Measurements from ENCODE around the gene CARD14. TPM values are rescaled to one million over a fixed set of nuclear protein-coding genes. Genes with fewer than 3 reads are reported as not detected.

CARD14 gene
- total RNA-seq, 6 experiments from 2014 or later, result 0.20 to 0.29 (median 0.22) TPM; not detected in 3

DNA sequence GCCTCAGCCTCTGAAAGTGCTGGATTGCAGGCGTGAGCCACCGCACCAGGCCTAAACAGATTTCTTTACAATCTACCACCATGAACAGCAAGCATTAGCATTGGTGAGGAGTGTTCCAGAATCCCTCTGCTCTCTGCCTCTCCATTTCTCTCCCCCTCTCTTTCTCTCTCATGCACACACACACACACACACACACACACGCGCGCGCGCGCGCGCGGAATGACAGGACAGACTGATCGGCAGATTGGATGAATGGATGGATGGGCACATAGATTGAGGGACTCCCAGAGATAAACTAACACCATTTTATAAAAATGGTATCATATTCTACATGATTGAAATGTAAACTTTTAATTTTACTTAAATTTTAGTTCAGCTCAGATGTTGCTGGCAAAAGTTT is 3.3 kb downstream of the CARD14 start:
- Histone ChIP-seq H3K9me3 (no peaks in the 10 kb centered on the region), H3K4me1 (no peaks in the 10 kb centered on the region), H3K27me3 (no peaks in the 10 kb centered on the region), H3K27ac (no peak overlapping the region), H3K36me3 (no peaks in the 10 kb centered on the region), H3K4me3 (no peak overlapping the region)
- intact Hi-C loops (cut with DNase I), result no loop called here
- WGBS (ENCODE audit: insufficient coverage, low coverage, low lambda C conversion rate, missing lambda C conversion rate), result 77% methylated on average over 10 of the region's 12 CpGs
- no peak for ATAC-seq
- DNase-seq, result no peak
- TF ChIP-seq POLR2A (IDR thresholded peaks at IDR 0.05) (no peak), CTCF (IDR thresholded peaks at IDR 0.05) (no peak)

DNA sequence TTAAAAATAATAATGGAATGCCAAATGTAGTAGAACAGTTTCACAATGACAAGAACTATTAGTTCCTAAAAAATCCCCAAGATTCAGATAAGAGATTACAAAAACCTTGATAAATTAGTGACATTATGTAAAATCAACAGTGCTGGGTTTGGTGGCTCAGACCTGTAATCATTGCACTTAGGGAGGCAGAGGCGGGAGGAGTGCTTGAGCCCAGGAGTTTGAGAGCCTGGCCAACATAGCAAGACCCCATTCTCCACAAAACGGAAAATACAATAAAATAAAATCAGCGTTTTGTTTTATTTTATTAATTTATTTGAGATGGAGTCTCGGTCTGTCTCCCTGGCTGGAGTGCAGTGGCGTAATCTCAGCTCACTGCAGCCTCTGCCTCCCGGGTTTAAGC is 4.1 kb downstream of the CARD14 start:
- Histone ChIP-seq H3K27ac (no peak overlapping the region), H3K36me3 (no peaks in the 10 kb centered on the region), H3K4me1 (no peaks in the 10 kb centered on the region), H3K9me3 (no peaks in the 10 kb centered on the region), H3K27me3 (no peaks in the 10 kb centered on the region), H3K4me3 (no peak overlapping the region)
- TF ChIP-seq POLR2A (IDR thresholded peaks at IDR 0.05) (no peak), CTCF (IDR thresholded peaks at IDR 0.05) (no peak)
- ATAC-seq (no peak), DNase-seq (no peak)
- 86% methylated on average over 6 of the region's 6 CpGs for WGBS (ENCODE audit: insufficient coverage, low coverage, low lambda C conversion rate, missing lambda C conversion rate)
- intact Hi-C loops (cut with DNase I), result no loop called here

- H3K36me3 ChIP-seq, result no peaks in the 10 kb centered on the region
- TF ChIP-seq POLR2A (IDR thresholded peaks at IDR 0.05) (no peak), CTCF (IDR thresholded peaks at IDR 0.05) (no peak)
- H3K27me3 ChIP-seq, result no peaks in the 10 kb centered on the region
- ATAC-seq (no peak), DNase-seq (no peak)
- H3K9me3 ChIP-seq, result no peaks in the 10 kb centered on the region
- intact Hi-C loops (cut with DNase I), result no loop called here
- H3K4me3 ChIP-seq, result no peak overlapping the region
- H3K27ac ChIP-seq, result no peak overlapping the region
- 90% methylated on average over 2 of the region's 11 CpGs for WGBS (ENCODE audit: insufficient coverage, low coverage, low lambda C conversion rate, missing lambda C conversion rate)
- H3K4me1 ChIP-seq, result no peaks in the 10 kb centered on the region
Measured at GRCh38 chr17:80176757-80177156, 6.9 kb downstream of the CARD14 start.

DNA sequence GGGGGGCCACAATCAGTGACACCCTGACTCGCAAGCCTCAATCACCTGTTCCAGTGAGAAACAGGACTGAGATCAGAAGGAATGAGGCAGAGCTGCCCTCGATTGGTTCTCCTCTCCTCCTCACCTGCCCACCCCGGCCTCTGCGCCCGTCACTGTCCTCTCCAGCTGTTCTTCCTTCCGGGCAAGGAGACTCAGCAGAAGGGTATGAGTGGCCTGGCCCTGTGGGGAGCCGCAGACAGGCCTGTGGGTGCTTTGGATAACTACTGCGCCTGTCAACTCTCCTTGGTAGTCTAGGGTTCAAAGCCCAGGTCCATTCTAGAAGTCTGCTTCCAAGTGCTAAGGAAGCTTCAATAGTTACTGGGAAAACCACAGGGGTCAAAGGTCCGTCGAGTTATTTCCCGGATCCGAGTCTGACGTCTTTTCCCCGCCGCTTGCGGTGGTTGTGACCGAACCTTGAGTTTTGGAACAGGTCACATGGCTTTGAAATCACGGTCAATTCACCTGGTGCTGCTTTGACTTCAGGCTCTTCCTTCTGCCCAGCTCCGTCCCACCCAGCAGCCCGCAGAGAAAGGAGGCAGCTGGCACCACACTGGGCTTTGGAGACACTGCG is 8.3 kb downstream of the CARD14 start:
- DNase-seq (no peak), ATAC-seq (no peak)
- no peaks in the 10 kb centered on the region for H3K4me1 ChIP-seq
- no peak for TF ChIP-seq CTCF (IDR thresholded peaks at IDR 0.05)
- TF ChIP-seq POLR2A (IDR thresholded peaks at IDR 0.05), result no peak
- no peaks in the 10 kb centered on the region for H3K9me3 ChIP-seq
- H3K36me3 ChIP-seq, result no peaks in the 10 kb centered on the region
- no peak overlapping the region for H3K4me3 ChIP-seq
- H3K27me3 ChIP-seq, result no peaks in the 10 kb centered on the region
- intact Hi-C loops (cut with DNase I), result no loop called here
- WGBS (ENCODE audit: insufficient coverage, low coverage, low lambda C conversion rate, missing lambda C conversion rate), result 33% methylated on average over 1 of the region's 21 CpGs
- no peak overlapping the region for H3K27ac ChIP-seq

DNA sequence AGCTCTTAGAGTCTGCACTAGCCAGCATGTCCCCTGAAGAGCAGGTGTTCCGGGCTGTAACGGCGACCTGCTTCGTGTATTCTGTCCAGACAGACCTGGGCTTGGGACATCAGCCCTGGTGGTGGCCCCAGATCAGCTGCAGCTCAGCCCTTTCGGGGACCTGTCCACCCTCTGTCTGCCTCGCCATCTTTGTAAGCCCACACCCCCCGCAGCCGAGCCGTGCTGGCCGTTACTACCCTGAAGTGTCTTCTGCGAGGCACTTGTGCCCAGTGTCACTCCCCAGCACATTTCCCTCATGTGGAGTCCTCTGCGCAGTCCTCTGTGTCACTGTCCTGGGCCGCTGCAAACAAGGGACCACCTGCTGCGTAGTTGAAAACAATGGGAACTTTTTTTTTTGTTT is 10.4 kb downstream of the CARD14 start:
- H3K27ac ChIP-seq, result no peak overlapping the region
- H3K27me3 ChIP-seq, result no peaks in the 10 kb centered on the region
- 74% methylated on average over 7 of the region's 14 CpGs for WGBS (ENCODE audit: insufficient coverage, low coverage, low lambda C conversion rate, missing lambda C conversion rate)
- TF ChIP-seq POLR2A (IDR thresholded peaks at IDR 0.05), result no peak
- no peak for TF ChIP-seq CTCF (IDR thresholded peaks at IDR 0.05)
- ATAC-seq (no peak), DNase-seq (no peak)
- no peaks in the 10 kb centered on the region for H3K36me3 ChIP-seq
- H3K4me1 ChIP-seq, result no peaks in the 10 kb centered on the region
- no peaks in the 10 kb centered on the region for H3K9me3 ChIP-seq
- H3K4me3 ChIP-seq, result no peak overlapping the region
- intact Hi-C loops (cut with DNase I), result no loop called here

All from right lobe of liver (tissue), 6 donors.